Esophagus (tissue), 2 donors: ENCODE results near the gene ABHD3. TPM values are rescaled to one million over a fixed set of nuclear protein-coding genes. Genes with fewer than 3 reads are reported as not detected.
"Not testable (repeated sequence)": the region's sequence is repeated elsewhere in the genome, so short reads cannot be mapped to it uniquely, and the experiment has no call there.

Experiments
- H3K27ac ChIP-seq, 2 donors: one replicate each; pipeline ENCODE4 v1.5.1; 2013; ENCODE audit warnings: low read depth in 2 of 2, mild to moderate bottlenecking in 2 of 2, inconsistent platforms in 1 of 2, low read length in 1 of 2, moderate library complexity in 1 of 2
- H3K27me3 ChIP-seq, 2 donors: one replicate each; pipeline ENCODE4 v1.6.1; 2013; ENCODE audit warnings: low read length in 2 of 2, control low read depth in 1 of 2, mild to moderate bottlenecking in 1 of 2; ENCODE audit not compliant: insufficient read depth in 2 of 2, control insufficient read depth in 1 of 2
- H3K36me3 ChIP-seq, 2 donors: one replicate each; pipeline ENCODE4 v1.6.1; 2013; ENCODE audit warnings: low read length in 1 of 2; ENCODE audit not compliant: control insufficient read depth in 2 of 2, insufficient read depth in 2 of 2
- H3K4me1 ChIP-seq, 2 donors: one replicate each; pipeline ENCODE4 v1.6.1; 2013; ENCODE audit warnings: low read length in 1 of 2; ENCODE audit not compliant: control insufficient read depth in 2 of 2, insufficient read depth in 2 of 2
- H3K4me3 ChIP-seq, 2 donors: one replicate each; pipeline ENCODE4 v1.5.1; 2013; ENCODE audit warnings: low read length in 2 of 2, mild to moderate bottlenecking in 2 of 2, low read depth in 1 of 2, moderate library complexity in 1 of 2
- H3K9me3 ChIP-seq, 2 donors: one replicate each; pipeline ENCODE4 v1.6.1; 2013; ENCODE audit warnings: mild to moderate bottlenecking in 2 of 2, low read depth in 1 of 2, low read length in 1 of 2, moderate library complexity in 1 of 2; ENCODE audit not compliant: control insufficient read depth in 2 of 2, insufficient read depth in 1 of 2
- WGBS, 2 donors: extraction: QIAGEN DNeasy Blood & Tissue Kit; methylation state at CpG; one replicate each; pipeline ENCODE4 v1.1.7; 2013; 5-methylcytosine and 5-hydroxymethylcytosine counted together
- polyA plus RNA-seq, 2 donors: library from polyadenylated mRNA; stranded (reverse); fragments of 200-250 nt; gene quantifications; one replicate each; pipeline ENCODE4 v1.2.3, GENCODE V29; 2013
- donor health status: healthy with polysubstance abuse.
- donor health status: Bipolar disorder and iron deficiency.

Gene ABHD3
- polyA plus RNA-seq, 2 donors, result 13.4 to 53.9 TPM

- no peaks in the 10 kb centered on the region for H3K4me1 ChIP-seq
Measured at GRCh38 chr18:21634588-21635199, 69.9 kb downstream of the ABHD3 start.

GRCh38 chr18:21632393-21632792 is 72.2 kb downstream of the ABHD3 start:
- Histone ChIP-seq H3K4me3 (no peak overlapping the region), H3K9me3 (no peaks in the 10 kb centered on the region), H3K4me1 (no peaks in the 10 kb centered on the region), H3K27me3 (no peaks in the 10 kb centered on the region), H3K36me3 (peaks cover 5 to 8% of the 10 kb centered on the region in 2 donors), H3K27ac (no peak overlapping the region)
- WGBS, 2 donors, result 98 to 100% methylated on average over 1 of the region's 1 CpG

More at GRCh38 chr18:21634588-21635199, 69.9 kb downstream of the ABHD3 start:
- no peak overlapping the region for H3K27ac ChIP-seq
- peaks cover 3 to 5% of the 10 kb centered on the region in 2 donors for H3K36me3 ChIP-seq
- H3K4me3 ChIP-seq, result no peak overlapping the region
- H3K9me3 ChIP-seq, result no peaks in the 10 kb centered on the region
- 90 to 92% methylated on average over 4 of the region's 4 CpGs for WGBS, 2 donors
- no peaks in the 10 kb centered on the region for H3K27me3 ChIP-seq

GRCh38 chr18:21629089-21629832 is 75.3 kb downstream of the ABHD3 start:
- H3K4me1 ChIP-seq, result no peaks in the 10 kb centered on the region
- H3K27me3 ChIP-seq, result no peaks in the 10 kb centered on the region
- 83% methylated on average over 9 of the region's 9 CpGs for WGBS, 2 donors
- H3K27ac ChIP-seq, result no peak overlapping the region
- no peaks in the 10 kb centered on the region for H3K9me3 ChIP-seq
- peaks cover 0 to 7% of the 10 kb centered on the region in 2 donors for H3K36me3 ChIP-seq
- no peak overlapping the region for H3K4me3 ChIP-seq

GRCh38 chr18:21621640-21622039 is 82.9 kb downstream of the ABHD3 start:
- not testable (repeated sequence) for H3K9me3 ChIP-seq, H3K4me3 ChIP-seq, H3K4me1 ChIP-seq, H3K36me3 ChIP-seq, H3K27ac ChIP-seq, H3K27me3 ChIP-seq
- 84 to 86% methylated on average over 9 of the region's 9 CpGs for WGBS, 2 donors

- whole genome bisulfite sequencing, 2 donors, result 0% methylated on average over 59 of the region's 59 CpGs
Measured at GRCh38 chr18:21612125-21613039, 92.2 kb downstream of the ABHD3 start, which contains the start of gene SNRPD1. Gene SNRPD1 (plus strand): TSS chr18:21612314. CDS start chr18:21612430, 116 bp downstream.

GRCh38 chr18:21611401-21612124 is 93.0 kb downstream of the ABHD3 start:
- not testable (repeated sequence) for H3K27me3 ChIP-seq, H3K36me3 ChIP-seq, H3K9me3 ChIP-seq, H3K4me1 ChIP-seq
- H3K4me3 ChIP-seq, result peak overlapping the region; percentile 88 to 92
- peak overlapping the region; percentile 45 to 77 for H3K27ac ChIP-seq
- 61 to 62% methylated on average over 28 to 29 of the region's 30 CpGs for WGBS, 2 donors

More at GRCh38 chr18:21612125-21613039, 92.2 kb downstream of the ABHD3 start, which contains the start of gene SNRPD1:
- H3K27me3 ChIP-seq, result no peaks in the 10 kb centered on the region
- H3K4me1 ChIP-seq, result peaks cover 0 to 3% of the 10 kb centered on the region in 2 donors
- H3K36me3 ChIP-seq, result no peaks in the 10 kb centered on the region
- H3K4me3 ChIP-seq, result peak within 1 kb of the TSS; percentile 88 to 92
- H3K27ac ChIP-seq, result peak within 1 kb of the TSS; percentile 76 to 85
- H3K9me3 ChIP-seq, result no peaks in the 10 kb centered on the region

GRCh38 chr18:21605213-21605612 is 99.4 kb downstream of the ABHD3 start:
- Histone ChIP-seq H3K4me3 (no peak overlapping the region), H3K36me3 (no peaks in the 10 kb centered on the region), H3K27me3 (no peaks in the 10 kb centered on the region), H3K27ac (no peak overlapping the region), H3K4me1 (no peaks in the 10 kb centered on the region), H3K9me3 (no peaks in the 10 kb centered on the region)

GRCh38 chr18:21604671-21605070 is 99.9 kb downstream of the ABHD3 start:
- Histone ChIP-seq H3K4me3 (no peak overlapping the region), H3K27ac (no peak overlapping the region), H3K9me3 (no peaks in the 10 kb centered on the region), H3K4me1 (no peaks in the 10 kb centered on the region), H3K27me3 (no peaks in the 10 kb centered on the region), H3K36me3 (no peaks in the 10 kb centered on the region)
- WGBS, 2 donors, result 37 to 43% methylated on average over 2 of the region's 2 CpGs

- H3K27me3 ChIP-seq, result no peaks in the 10 kb centered on the region
- no peaks in the 10 kb centered on the region for H3K9me3 ChIP-seq
- H3K27ac ChIP-seq, result no peak overlapping the region
- H3K4me3 ChIP-seq, result no peak overlapping the region
- 85 to 86% methylated on average over 5 of the region's 5 CpGs for WGBS, 2 donors
- no peaks in the 10 kb centered on the region for H3K4me1 ChIP-seq
- no peaks in the 10 kb centered on the region for H3K36me3 ChIP-seq
Measured at GRCh38 chr18:21602299-21602587, 102.3 kb downstream of the ABHD3 start.
